ENCODE measurements around the gene CLRN2. TPM values are rescaled to one million over a fixed set of nuclear protein-coding genes. Genes with fewer than 3 reads are reported as not detected.

Gene CLRN2
- total RNA-seq, 1 experiment from 2014 or later = not detected

- in situ Hi-C loops (cut with HindIII; ENCODE audit: low pct_unique_long_range_greater_than_20kb, low sequenced_read_pairs) (no loop called here), intact Hi-C loops (cut with micrococcal nuclease; ENCODE audit: unreplicated experiment) (no loop called here)
- TF ChIP-seq POLR2AphosphoS5 (IDR thresholded peaks at IDR 0.05; ENCODE audit: low read depth, low read length) (no peak), TCF7L2 (IDR thresholded peaks at IDR 0.05; ENCODE audit: low read depth, low read length) (no peak), CTCF (IDR thresholded peaks at IDR 0.05) (no peak), SIN3A (IDR thresholded peaks at IDR 0.05; ENCODE audit: borderline replicate concordance, insufficient read depth, low read depth, low read length) (no peak)
- TF ChIP-seq, protein P1, sequence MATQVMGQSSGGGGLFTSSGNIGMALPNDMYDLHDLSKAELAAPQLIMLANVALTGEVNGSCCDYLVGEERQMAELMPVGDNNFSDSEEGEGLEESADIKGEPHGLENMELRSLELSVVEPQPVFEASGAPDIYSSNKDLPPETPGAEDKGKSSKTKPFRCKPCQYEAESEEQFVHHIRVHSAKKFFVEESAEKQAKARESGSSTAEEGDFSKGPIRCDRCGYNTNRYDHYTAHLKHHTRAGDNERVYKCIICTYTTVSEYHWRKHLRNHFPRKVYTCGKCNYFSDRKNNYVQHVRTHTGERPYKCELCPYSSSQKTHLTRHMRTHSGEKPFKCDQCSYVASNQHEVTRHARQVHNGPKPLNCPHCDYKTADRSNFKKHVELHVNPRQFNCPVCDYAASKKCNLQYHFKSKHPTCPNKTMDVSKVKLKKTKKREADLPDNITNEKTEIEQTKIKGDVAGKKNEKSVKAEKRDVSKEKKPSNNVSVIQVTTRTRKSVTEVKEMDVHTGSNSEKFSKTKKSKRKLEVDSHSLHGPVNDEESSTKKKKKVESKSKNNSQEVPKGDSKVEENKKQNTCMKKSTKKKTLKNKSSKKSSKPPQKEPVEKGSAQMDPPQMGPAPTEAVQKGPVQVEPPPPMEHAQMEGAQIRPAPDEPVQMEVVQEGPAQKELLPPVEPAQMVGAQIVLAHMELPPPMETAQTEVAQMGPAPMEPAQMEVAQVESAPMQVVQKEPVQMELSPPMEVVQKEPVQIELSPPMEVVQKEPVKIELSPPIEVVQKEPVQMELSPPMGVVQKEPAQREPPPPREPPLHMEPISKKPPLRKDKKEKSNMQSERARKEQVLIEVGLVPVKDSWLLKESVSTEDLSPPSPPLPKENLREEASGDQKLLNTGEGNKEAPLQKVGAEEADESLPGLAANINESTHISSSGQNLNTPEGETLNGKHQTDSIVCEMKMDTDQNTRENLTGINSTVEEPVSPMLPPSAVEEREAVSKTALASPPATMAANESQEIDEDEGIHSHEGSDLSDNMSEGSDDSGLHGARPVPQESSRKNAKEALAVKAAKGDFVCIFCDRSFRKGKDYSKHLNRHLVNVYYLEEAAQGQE (IDR thresholded peaks at IDR 0.05; ENCODE audit: insufficient read depth in 1 of 2, low read depth in 2 of 2, low read length in 1 of 2) = no peak
- Histone ChIP-seq H3K27me3 (ENCODE audit: control insufficient read depth, insufficient read depth, low read length) (no peaks in the 10 kb centered on the region), H3K27ac (ENCODE audit: low read length) (no peak overlapping the region), H3K4me3 (ENCODE audit: low read depth in 2 of 2, low read length in 2 of 2) (no peak overlapping the region), H3K36me3 (ENCODE audit: control insufficient read depth, insufficient read depth, low read length) (no peaks in the 10 kb centered on the region; the same call in 1 of the 2 replicates), H3K9me3 (ENCODE audit: control insufficient read depth, insufficient read depth, low read depth, low read length) (no peaks in the 10 kb centered on the region), H3K4me1 (ENCODE audit: control insufficient read depth, insufficient read depth, low read length) (no peaks in the 10 kb centered on the region)
- BruUV-seq (replicated peaks) = no TSS peak
- no peak for ATAC-seq
- ChIA-PET CTCF (no interaction called here), POLR2A (no interaction called here)
- DNase-seq (ENCODE audit: low read depth, low spot score) = no peak
Measured at GRCh38 chr4:17492058-17492741, 22.8 kb upstream of the CLRN2 start.

GRCh38 chr4:17492876-17493275 lies 22.1 kb upstream of the CLRN2 start:
- no peak overlapping the region for H3K27ac ChIP-seq (ENCODE audit: low read length)
- ATAC-seq = no peak
- no peaks in the 10 kb centered on the region for H3K9me3 ChIP-seq (ENCODE audit: control insufficient read depth, insufficient read depth, low read depth, low read length)
- DNase-seq (ENCODE audit: low read depth, low spot score) = no peak
- BruUV-seq (replicated peaks) = no TSS peak
- no peaks in the 10 kb centered on the region for H3K4me1 ChIP-seq (ENCODE audit: control insufficient read depth, insufficient read depth, low read length)
- intact Hi-C loops (cut with micrococcal nuclease; ENCODE audit: unreplicated experiment) (no loop called here), in situ Hi-C loops (cut with HindIII; ENCODE audit: low pct_unique_long_range_greater_than_20kb, low sequenced_read_pairs) (no loop called here)
- no peak overlapping the region for H3K4me3 ChIP-seq (ENCODE audit: low read depth in 2 of 2, low read length in 2 of 2)
- ChIA-PET CTCF (no interaction called here), POLR2A (no interaction called here)
- H3K36me3 ChIP-seq (ENCODE audit: control insufficient read depth, insufficient read depth, low read length) = no peaks in the 10 kb centered on the region; the same call in 1 of the 2 replicates
- no peaks in the 10 kb centered on the region for H3K27me3 ChIP-seq (ENCODE audit: control insufficient read depth, insufficient read depth, low read length)
- no peak for TF ChIP-seq TCF7L2 (IDR thresholded peaks at IDR 0.05; ENCODE audit: low read depth, low read length)
- TF ChIP-seq POLR2AphosphoS5 (IDR thresholded peaks at IDR 0.05; ENCODE audit: low read depth, low read length) = no peak
- TF ChIP-seq, protein P1 (IDR thresholded peaks at IDR 0.05; ENCODE audit: insufficient read depth in 1 of 2, low read depth in 2 of 2, low read length in 1 of 2) = no peak
- no peak for TF ChIP-seq CTCF (IDR thresholded peaks at IDR 0.05)
- TF ChIP-seq SIN3A (IDR thresholded peaks at IDR 0.05; ENCODE audit: borderline replicate concordance, insufficient read depth, low read depth, low read length) = no peak
